ENCODE data around the gene TRMT5. TPM values are rescaled to one million over a fixed set of nuclear protein-coding genes. Genes with fewer than 3 reads are reported as not detected.

Gene TRMT5
- total RNA-seq, 2 donors from 2014 or later, result 8.8 to 10.0 TPM

- no peaks in the 10 kb centered on the region for H3K36me3 ChIP-seq
- intact Hi-C loops (cut with DNase I), result no loop called here
- H3K4me3 ChIP-seq, result no peak overlapping the region
- H3K4me1 ChIP-seq, result no peaks in the 10 kb centered on the region
- DNase-seq, result no peak
- no peaks in the 10 kb centered on the region for H3K9me3 ChIP-seq
- no peak overlapping the region for H3K9ac ChIP-seq (ENCODE audit: low read depth in 2 of 2, low read length in 2 of 2)
- TF ChIP-seq CTCF (IDR thresholded peaks at IDR 0.05), result no peak
- H3K27me3 ChIP-seq, result no peaks in the 10 kb centered on the region
- no peak overlapping the region for H3K27ac ChIP-seq
These were observed 45.6 kb downstream of the TRMT5 start for GRCh38 chr14:60935319-60935718.

- no peak overlapping the region for H3K9ac ChIP-seq (ENCODE audit: low read depth in 2 of 2, low read length in 2 of 2)
- H3K4me1 ChIP-seq, result no peaks in the 10 kb centered on the region
- H3K27me3 ChIP-seq, result no peaks in the 10 kb centered on the region
- no peak for TF ChIP-seq CTCF (IDR thresholded peaks at IDR 0.05)
- peak; percentile 38 for DNase-seq
- no peaks in the 10 kb centered on the region for H3K9me3 ChIP-seq
- H3K4me3 ChIP-seq, result no peak overlapping the region
- H3K36me3 ChIP-seq, result no peaks in the 10 kb centered on the region
- H3K27ac ChIP-seq, result no peak overlapping the region
- intact Hi-C loops (cut with DNase I), result no loop called here
These were observed 46.8 kb downstream of the TRMT5 start for GRCh38 chr14:60933920-60934655.

DNA sequence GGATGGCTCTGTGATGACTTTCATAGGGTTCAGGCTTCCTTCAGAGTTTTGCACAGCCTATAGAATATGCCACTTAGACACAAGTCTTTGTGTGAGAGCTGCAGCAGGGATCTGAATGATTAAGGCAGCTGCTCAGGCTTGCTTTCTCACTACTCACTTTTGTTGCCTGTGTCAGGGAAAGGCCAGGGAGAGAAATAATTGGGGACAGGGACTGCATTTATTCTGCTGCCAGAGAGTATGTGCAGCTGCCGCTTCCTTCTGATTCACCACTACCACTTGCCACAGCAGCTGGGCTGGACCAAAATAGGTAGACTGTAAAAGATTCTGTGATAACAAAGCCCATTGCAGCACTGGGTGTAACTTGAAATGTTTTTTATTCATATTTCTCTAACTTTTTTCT lies 49.7 kb downstream of the TRMT5 start:
- Histone ChIP-seq H3K36me3 (no peaks in the 10 kb centered on the region), H3K9ac (ENCODE audit: low read depth in 2 of 2, low read length in 2 of 2) (no peak overlapping the region), H3K4me3 (no peak overlapping the region), H3K27me3 (no peaks in the 10 kb centered on the region), H3K4me1 (no peaks in the 10 kb centered on the region), H3K9me3 (no peaks in the 10 kb centered on the region), H3K27ac (no peak overlapping the region)
- intact Hi-C loops (cut with DNase I), result no loop called here
- DNase-seq, result no peak
- no peak for TF ChIP-seq CTCF (IDR thresholded peaks at IDR 0.05)

DNA sequence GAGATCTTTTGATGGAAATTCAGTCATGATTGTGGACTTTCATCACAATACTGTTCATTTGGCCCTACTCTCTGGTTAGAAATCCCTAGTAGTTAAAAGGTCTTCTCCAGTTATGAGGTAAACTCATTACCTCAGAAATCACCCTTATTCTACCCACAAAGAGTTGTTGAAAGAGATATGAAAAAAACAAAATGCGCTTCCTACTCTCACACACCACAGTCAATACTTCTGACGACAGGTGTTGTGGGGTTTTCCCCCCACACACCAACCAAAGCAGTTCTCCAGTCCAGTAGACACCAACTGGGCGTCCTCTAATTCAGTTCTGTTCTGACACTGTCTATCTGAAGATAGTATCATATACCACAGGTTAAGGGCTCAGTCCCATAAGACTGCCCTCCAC lies 54.9 kb downstream of the TRMT5 start:
- intact Hi-C loops (cut with DNase I), result no loop called here
- no peak for DNase-seq
- Histone ChIP-seq H3K4me3 (no peak overlapping the region), H3K9me3 (no peaks in the 10 kb centered on the region), H3K27me3 (no peaks in the 10 kb centered on the region), H3K27ac (no peak overlapping the region), H3K4me1 (no peaks in the 10 kb centered on the region), H3K9ac (ENCODE audit: low read depth in 2 of 2, low read length in 2 of 2) (no peak overlapping the region), H3K36me3 (no peaks in the 10 kb centered on the region)
- no peak for TF ChIP-seq CTCF (IDR thresholded peaks at IDR 0.05)

DNA sequence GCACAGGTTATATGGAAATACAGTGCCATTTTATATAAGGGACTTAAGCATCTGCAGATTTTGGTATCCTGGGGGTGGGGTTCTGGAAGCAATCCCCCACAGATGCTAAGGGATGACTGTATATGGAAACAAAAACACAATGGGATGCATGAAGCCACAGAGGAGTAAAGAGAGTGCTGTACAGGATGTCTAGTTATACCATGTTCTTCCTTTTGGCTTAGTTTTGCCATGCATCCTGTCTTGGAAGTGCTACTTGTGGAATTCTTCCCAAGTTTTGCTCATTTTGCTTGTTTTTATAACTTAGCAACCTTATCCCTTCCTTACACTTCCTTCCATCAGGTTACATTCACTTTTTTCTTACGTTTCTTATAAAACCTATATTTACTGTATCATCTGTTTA lies 55.6 kb downstream of the TRMT5 start:
- H3K27ac ChIP-seq, result no peak overlapping the region
- H3K4me1 ChIP-seq, result no peaks in the 10 kb centered on the region
- TF ChIP-seq CTCF (IDR thresholded peaks at IDR 0.05), result no peak
- no peaks in the 10 kb centered on the region for H3K9me3 ChIP-seq
- H3K4me3 ChIP-seq, result no peak overlapping the region
- intact Hi-C loops (cut with DNase I), result no loop called here
- no peaks in the 10 kb centered on the region for H3K27me3 ChIP-seq
- DNase-seq, result no peak
- no peaks in the 10 kb centered on the region for H3K36me3 ChIP-seq
- no peak overlapping the region for H3K9ac ChIP-seq (ENCODE audit: low read depth in 2 of 2, low read length in 2 of 2)
